GM10266 (cell line): Measurements from ENCODE around the gene GATA3.

ENCODE experiments used
- DNase-seq: peaks from one replicate; pipeline ENCODE4 v3.0.0; 2012; ENCODE audit errors: extremely low spot score
- TF ChIP-seq, protein P1 (sequence below): IDR thresholded peaks from 2 replicates; pipeline ENCODE4 v1.5.1; 2012; ENCODE audit warnings: mild to moderate bottlenecking, low read depth; ENCODE audit not compliant: control insufficient read depth, insufficient read depth; ENCODE audit errors: missing control alignments

GATA3 gene

GRCh38 chr10:8058274-8059111, 4.0 kb downstream of the GATA3 start:
- no peak for DNase-seq
- TF ChIP-seq, protein P1, sequence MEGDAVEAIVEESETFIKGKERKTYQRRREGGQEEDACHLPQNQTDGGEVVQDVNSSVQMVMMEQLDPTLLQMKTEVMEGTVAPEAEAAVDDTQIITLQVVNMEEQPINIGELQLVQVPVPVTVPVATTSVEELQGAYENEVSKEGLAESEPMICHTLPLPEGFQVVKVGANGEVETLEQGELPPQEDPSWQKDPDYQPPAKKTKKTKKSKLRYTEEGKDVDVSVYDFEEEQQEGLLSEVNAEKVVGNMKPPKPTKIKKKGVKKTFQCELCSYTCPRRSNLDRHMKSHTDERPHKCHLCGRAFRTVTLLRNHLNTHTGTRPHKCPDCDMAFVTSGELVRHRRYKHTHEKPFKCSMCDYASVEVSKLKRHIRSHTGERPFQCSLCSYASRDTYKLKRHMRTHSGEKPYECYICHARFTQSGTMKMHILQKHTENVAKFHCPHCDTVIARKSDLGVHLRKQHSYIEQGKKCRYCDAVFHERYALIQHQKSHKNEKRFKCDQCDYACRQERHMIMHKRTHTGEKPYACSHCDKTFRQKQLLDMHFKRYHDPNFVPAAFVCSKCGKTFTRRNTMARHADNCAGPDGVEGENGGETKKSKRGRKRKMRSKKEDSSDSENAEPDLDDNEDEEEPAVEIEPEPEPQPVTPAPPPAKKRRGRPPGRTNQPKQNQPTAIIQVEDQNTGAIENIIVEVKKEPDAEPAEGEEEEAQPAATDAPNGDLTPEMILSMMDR, result no peak

DNA sequence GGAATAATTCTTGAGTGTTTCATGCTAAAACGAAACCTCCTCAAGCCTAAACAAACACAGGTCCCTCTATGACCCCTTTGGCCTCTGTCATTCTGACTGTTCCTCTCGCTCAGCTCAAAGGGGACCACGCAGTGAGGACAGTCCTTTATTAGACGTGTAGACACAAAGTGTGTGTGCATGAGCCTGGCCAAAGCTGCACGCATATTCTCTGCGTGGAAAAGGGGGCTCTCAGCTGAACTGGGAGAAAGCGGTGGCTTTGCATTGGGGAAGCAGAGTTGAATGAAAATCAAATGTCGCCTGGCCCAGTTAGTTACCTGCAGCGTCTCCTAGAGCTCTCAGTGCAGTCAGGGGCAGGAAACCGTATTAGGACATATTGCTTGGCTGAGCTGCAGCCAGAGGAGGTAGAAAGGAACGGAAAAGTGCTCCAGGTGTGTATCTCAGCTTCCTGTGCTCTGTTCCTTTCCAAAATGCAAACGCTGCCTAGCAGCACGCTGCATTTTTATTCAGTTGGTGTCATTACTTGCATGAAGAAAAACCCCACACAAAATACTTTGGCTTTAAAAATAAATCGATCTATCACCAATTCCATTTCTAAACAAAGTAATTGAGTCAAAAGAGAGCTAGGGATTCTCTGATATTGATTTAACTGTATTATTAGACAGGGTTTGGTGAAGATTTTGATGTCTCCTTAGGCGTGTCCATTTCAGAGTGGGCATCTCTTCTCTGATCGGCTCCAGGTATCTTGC, 4.9 kb downstream of the GATA3 start:
- DNase-seq, result no peak
- TF ChIP-seq, protein P1, result no peak

- no peak for DNase-seq
- TF ChIP-seq, protein P1, result no peak
These were observed 5.7 kb downstream of the GATA3 start for GRCh38 chr10:8060010-8060703.

- TF ChIP-seq, protein P1, result no peak
These were observed 6.2 kb downstream of the GATA3 start for GRCh38 chr10:8060704-8061121.

GRCh38 chr10:8061274-8062211, 7.1 kb downstream of the GATA3 start:
- TF ChIP-seq, protein P1, result no peak

More at GRCh38 chr10:8060704-8061121, 6.2 kb downstream of the GATA3 start:
- no peak for DNase-seq

GRCh38 chr10:8063128-8063908, 8.8 kb downstream of the GATA3 start:
- TF ChIP-seq, protein P1, result no peak
- DNase-seq, result no peak

More at GRCh38 chr10:8061274-8062211, 7.1 kb downstream of the GATA3 start:
- DNase-seq, result peak; percentile 29
